Natural killer cell (primary cell): ENCODE data around the gene SPEN. TPM values are rescaled to one million over a fixed set of nuclear protein-coding genes. Genes with fewer than 3 reads are reported as not detected.

Source experiments
- ATAC-seq, 3 donors: fragments of 150-1000 bp in 2 of 3; fragments of 200-7000 bp in 1 of 3; cut with Tn5 transposase; 1 replicate in 1 of 3; 2 replicates in 2 of 3; pipeline ENCODE4 v1.10.0; 2021; ENCODE audit warnings: mild to moderate bottlenecking in 2 of 3, moderate library complexity in 2 of 3
- DNase-seq, 2 donors: peaks; one replicate each; pipeline versions ENCODE4 v3.0.0 to v3.0.0-alpha.2; 2013 to 2021; ENCODE audit warnings: mixed read lengths in 1 of 2
- H3K27ac ChIP-seq: one replicate; pipeline ENCODE4 v1.5.1; 2013; ENCODE audit warnings: mild to moderate bottlenecking, low read length
- H3K27me3 ChIP-seq: one replicate; pipeline ENCODE4 v1.6.1; 2013; ENCODE audit warnings: low read length; ENCODE audit not compliant: control insufficient read depth, insufficient read depth
- H3K36me3 ChIP-seq: one replicate; pipeline ENCODE4 v1.6.1; 2013; ENCODE audit warnings: low read length; ENCODE audit not compliant: control insufficient read depth, insufficient read depth
- H3K4me1 ChIP-seq: one replicate; pipeline ENCODE4 v1.6.1; 2013; ENCODE audit warnings: low read length; ENCODE audit not compliant: control insufficient read depth, insufficient read depth
- H3K4me3 ChIP-seq: one replicate; pipeline ENCODE4 v1.5.1; 2013; ENCODE audit warnings: low read length
- H3K9me3 ChIP-seq: one replicate; pipeline ENCODE4 v1.6.1; 2013; ENCODE audit warnings: low read length; ENCODE audit not compliant: control insufficient read depth, insufficient read depth
- H3K27ac Mint-ChIP-seq, 2 donors: one replicate each; pipeline ENCODE4 v1.8.0; 2022; ENCODE audit warnings: mild to moderate bottlenecking in 2 of 2, mixed read lengths in 2 of 2, moderate library complexity in 1 of 2
- H3K27me3 Mint-ChIP-seq, 2 donors: one replicate each; pipeline ENCODE4 v1.8.0; 2022; ENCODE audit warnings: low read depth in 2 of 2, mixed read lengths in 2 of 2
- H3K36me3 Mint-ChIP-seq: one replicate; pipeline ENCODE4 v1.8.0; 2022; ENCODE audit warnings: mixed read lengths
- H3K4me1 Mint-ChIP-seq, 2 donors: one replicate each; pipeline ENCODE4 v1.8.0; 2022; ENCODE audit warnings: mixed read lengths in 2 of 2
- H3K4me3 Mint-ChIP-seq: one replicate; pipeline ENCODE4 v1.8.0; 2022; ENCODE audit warnings: mild to moderate bottlenecking, moderate library complexity, mixed read lengths
- H3K9me3 Mint-ChIP-seq, 2 donors: one replicate each; pipeline ENCODE4 v1.8.0; 2022; ENCODE audit warnings: mixed read lengths in 2 of 2
- WGBS: methylation state at CpG from one replicate; pipeline ENCODE4 v1.1.7; 2013; ENCODE audit warnings: missing lambda C conversion rate; ENCODE audit not compliant: insufficient coverage; 5-methylcytosine and 5-hydroxymethylcytosine counted together
- intact Hi-C: fragments of 100-400 bp; cut with micrococcal nuclease; formaldehyde crosslinking; loops from one replicate; pipeline ENCODE4 v1.14.2; 2022
- total RNA-seq, 4 donors: library from RNA; stranded (reverse); fragments of 120-200 nt in 1 of 4; gene quantifications; one replicate each; pipeline versions ENCODE4 v1.2.3 to v1.2.4, GENCODE V29; 2013 to 2022
- TF ChIP-seq, protein P1 (sequence below): fragments of 200-600 bp; IDR thresholded peaks from one replicate; pipeline ENCODE4 v1.8.0; 2022; ENCODE audit warnings: antibody characterized with exemption

Gene SPEN
- total RNA-seq, 3 donors from 2014 or later (not counting 1 experiment from before 2014, with no cell fraction given), result 98.1 to 114 (median 105) TPM

DNA sequence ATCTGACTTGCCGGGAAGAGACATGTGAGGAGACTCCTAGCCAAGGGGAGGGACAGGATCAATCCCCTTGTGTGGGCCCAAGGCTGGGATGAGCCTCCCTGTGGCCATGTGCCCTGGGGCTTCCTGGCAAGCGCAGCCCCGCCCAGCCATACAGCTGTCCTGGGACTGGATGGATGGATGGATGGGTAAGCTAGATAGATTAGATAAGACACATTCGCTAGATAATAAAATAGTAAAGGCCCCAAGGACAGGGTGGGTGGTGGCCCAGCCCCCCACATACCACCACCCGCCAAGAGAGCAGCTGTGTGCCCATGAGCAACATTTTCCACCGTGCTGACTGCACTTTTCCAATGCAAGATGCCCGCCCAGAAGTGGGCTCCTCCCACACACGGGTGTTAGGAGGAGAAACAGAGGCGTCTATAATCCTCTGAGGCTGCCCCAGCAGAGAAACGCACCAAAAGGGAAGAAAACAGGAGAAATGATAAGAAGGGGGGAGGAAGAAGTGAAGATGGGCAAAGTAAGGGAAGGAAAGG lies 103.3 kb downstream of the SPEN start:
- TF ChIP-seq, protein P1, sequence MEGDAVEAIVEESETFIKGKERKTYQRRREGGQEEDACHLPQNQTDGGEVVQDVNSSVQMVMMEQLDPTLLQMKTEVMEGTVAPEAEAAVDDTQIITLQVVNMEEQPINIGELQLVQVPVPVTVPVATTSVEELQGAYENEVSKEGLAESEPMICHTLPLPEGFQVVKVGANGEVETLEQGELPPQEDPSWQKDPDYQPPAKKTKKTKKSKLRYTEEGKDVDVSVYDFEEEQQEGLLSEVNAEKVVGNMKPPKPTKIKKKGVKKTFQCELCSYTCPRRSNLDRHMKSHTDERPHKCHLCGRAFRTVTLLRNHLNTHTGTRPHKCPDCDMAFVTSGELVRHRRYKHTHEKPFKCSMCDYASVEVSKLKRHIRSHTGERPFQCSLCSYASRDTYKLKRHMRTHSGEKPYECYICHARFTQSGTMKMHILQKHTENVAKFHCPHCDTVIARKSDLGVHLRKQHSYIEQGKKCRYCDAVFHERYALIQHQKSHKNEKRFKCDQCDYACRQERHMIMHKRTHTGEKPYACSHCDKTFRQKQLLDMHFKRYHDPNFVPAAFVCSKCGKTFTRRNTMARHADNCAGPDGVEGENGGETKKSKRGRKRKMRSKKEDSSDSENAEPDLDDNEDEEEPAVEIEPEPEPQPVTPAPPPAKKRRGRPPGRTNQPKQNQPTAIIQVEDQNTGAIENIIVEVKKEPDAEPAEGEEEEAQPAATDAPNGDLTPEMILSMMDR, result no peak
- WGBS, result 65% methylated on average over 7 of the region's 10 CpGs
- no peaks in the 10 kb centered on the region for H3K27me3 ChIP-seq
- peaks cover 14% of the 10 kb centered on the region for H3K36me3 ChIP-seq
- intact Hi-C loops, result no loop called here
- H3K4me1 Mint-ChIP-seq, result peaks cover 59 to 71% of the 10 kb centered on the region in 2 donors
- peak overlapping the region; percentile 87 to 93 for H3K27ac Mint-ChIP-seq
- peaks cover 56% of the 10 kb centered on the region for H3K4me1 ChIP-seq
- H3K36me3 Mint-ChIP-seq, result no peaks in the 10 kb centered on the region
- H3K4me3 Mint-ChIP-seq, result peak overlapping the region; percentile 17
- DNase-seq (peak in 1 of 2 donors; percentile 62), ATAC-seq (no peak)
- H3K9me3 ChIP-seq, result no peaks in the 10 kb centered on the region
- no peak overlapping the region for H3K4me3 ChIP-seq
- no peaks in the 10 kb centered on the region for H3K9me3 Mint-ChIP-seq
- H3K27me3 Mint-ChIP-seq, result no peaks in the 10 kb centered on the region
- peak overlapping the region; percentile 95 for H3K27ac ChIP-seq

DNA sequence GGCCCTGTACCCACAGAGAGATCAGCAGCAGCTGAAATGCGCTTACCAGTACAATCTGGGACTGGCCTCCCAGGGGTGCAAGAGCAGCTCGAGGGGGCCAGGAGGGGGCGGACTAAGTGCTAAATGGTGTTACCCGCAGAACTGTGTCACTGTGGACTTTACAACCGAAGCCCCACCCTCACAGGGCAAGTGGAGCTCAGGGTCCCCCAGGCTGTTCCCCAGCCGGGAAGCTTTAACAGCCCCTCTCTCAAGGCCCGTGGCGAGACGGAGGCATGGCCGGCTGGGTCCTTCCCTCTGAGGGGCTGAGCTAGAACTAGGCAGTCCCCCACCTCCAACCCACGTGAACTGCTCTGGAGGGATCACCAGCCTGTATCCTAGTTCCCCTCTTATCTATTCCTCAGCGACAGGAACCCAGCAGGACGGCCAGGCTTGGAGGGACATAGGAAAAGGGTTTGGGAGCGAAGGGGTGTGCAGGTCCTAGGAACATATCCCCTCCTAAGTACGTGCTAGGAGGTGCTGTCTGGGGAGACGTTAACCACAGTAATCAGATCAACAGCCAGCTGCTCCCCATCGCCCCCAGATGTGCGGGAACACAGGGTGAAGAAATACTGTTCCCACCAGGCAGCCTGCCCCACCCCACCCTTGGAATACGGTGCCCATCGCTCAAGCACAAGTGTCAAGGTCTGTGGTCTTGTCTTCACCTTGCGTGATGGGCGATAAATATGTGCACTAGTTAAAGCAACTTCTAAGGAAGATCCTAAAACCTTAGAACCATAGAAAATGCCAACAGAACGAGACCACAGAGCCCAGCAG lies 104.0 kb downstream of the SPEN start:
- H3K27me3 ChIP-seq, result no peaks in the 10 kb centered on the region
- H3K4me1 ChIP-seq, result peaks cover 53% of the 10 kb centered on the region
- no peaks in the 10 kb centered on the region for H3K36me3 Mint-ChIP-seq
- ATAC-seq (peak in 2 of 3 donors; percentile 10 to 22), DNase-seq (peak in 1 of 2 donors; percentile 62)
- 66% methylated on average over 22 of the region's 23 CpGs for WGBS
- peaks cover 9% of the 10 kb centered on the region for H3K36me3 ChIP-seq
- TF ChIP-seq, protein P1, result no peak
- H3K27me3 Mint-ChIP-seq, result no peaks in the 10 kb centered on the region
- peaks cover 61 to 74% of the 10 kb centered on the region in 2 donors for H3K4me1 Mint-ChIP-seq
- intact Hi-C loops, result no loop called here
- H3K9me3 Mint-ChIP-seq, result no peaks in the 10 kb centered on the region
- H3K4me3 ChIP-seq, result no peak overlapping the region
- H3K9me3 ChIP-seq, result no peaks in the 10 kb centered on the region
- peak overlapping the region; percentile 45 for H3K27ac ChIP-seq
- H3K27ac Mint-ChIP-seq, result peak overlapping the region; percentile 87 to 93
- H3K4me3 Mint-ChIP-seq, result peak overlapping the region; percentile 14

DNA sequence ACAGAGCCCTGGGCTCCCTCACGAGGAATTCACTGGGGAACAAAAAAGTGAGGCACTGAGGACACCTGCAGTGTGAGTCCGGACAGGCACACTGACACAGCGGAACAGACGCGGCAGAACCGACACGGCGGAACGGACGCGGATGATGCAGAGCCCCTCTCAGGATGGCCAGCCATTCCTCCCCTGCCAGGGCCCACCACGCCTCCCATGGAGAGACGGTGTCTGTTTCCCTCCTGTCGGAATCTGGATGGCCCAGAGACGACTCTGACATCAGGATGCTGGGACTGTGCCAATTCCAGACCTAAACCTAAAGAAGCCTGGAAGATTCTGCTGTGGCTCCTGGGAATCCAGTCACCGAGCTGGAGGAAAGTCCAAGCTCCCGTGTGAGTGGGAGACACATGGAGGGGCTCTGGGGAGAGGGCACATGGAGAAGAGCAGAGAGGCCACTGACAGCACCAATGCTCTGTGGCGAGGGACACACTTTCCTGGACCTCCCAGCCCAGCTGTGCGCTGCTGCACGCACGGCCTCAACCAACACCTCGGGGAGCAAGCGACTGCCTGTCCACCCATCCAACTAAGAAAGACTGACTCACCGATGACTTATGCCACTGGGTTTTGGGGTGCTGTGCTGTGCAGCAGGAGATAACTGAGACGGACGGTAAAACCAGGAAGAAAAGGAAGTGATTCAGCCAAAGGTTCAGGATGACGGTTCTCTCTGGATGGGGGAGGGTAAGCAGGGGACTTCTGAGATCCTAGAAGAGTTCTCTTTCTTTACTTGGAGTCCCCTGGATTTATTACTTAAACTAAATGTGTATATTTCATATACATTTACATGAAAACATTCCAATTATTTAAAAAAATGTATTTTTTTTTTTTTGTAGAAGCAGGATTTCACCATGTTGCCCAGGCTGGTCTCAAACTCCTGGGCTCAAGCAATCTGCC lies 105.1 kb downstream of the SPEN start:
- TF ChIP-seq, protein P1, result no peak
- Mint-ChIP-seq H3K36me3 (no peaks in the 10 kb centered on the region), H3K9me3 (no peaks in the 10 kb centered on the region), H3K27ac (peak overlapping the region; percentile 87 to 93), H3K4me1 (peaks cover 66 to 72% of the 10 kb centered on the region in 2 donors), H3K4me3 (no peak overlapping the region), H3K27me3 (no peaks in the 10 kb centered on the region)
- Histone ChIP-seq H3K4me3 (no peak overlapping the region), H3K4me1 (peaks cover 43% of the 10 kb centered on the region), H3K9me3 (no peaks in the 10 kb centered on the region), H3K27ac (no peak overlapping the region), H3K36me3 (peaks cover 2% of the 10 kb centered on the region), H3K27me3 (no peaks in the 10 kb centered on the region)
- intact Hi-C loops, result no loop called here
- 80% methylated on average over 27 of the region's 27 CpGs for WGBS
- ATAC-seq, result no peak
- no peak for DNase-seq
